ENCODE measurements around the gene ADD3. TPM values are rescaled to one million over a fixed set of nuclear protein-coding genes. Genes with fewer than 3 reads are reported as not detected.
A peak's percentile ranks its signal among the peaks of the same experiment; 100 is the strongest.

The ADD3 gene
- total RNA-seq, 1 experiment from 2014 or later: 59.9 TPM

DNA sequence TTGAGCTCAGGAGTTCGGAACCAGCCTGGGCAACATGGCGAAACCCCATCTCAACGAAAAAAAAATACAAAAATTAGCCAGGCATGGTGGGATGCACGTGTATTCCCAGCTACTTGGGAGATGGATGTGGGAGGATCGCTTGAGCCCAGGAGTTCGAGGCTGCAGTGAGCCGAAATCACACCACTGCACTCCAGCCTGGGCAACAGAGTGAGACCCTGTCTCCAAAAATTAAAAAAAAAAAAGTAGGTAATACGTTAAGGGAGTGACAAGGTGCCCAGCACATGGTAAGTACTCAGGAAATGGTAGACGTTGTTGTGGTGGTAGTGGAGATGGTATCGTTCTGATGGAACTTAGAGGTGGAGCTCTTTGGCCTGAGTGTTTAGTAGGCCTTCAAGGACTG lies 43.5 kb upstream of the ADD3 start:
- Histone ChIP-seq H3K27me3 (ENCODE audit: insufficient read depth, low read length) (no peaks in the 10 kb centered on the region), H4K91ac (ENCODE audit: insufficient read length, low read depth, low read length) (no peak overlapping the region), H2AFZ (ENCODE audit: low read length) (no peak overlapping the region), H3K14ac (ENCODE audit: insufficient read depth, low read length) (no peak overlapping the region), H3K4me1 (ENCODE audit: insufficient read depth, low read length) (peaks cover 9% of the 10 kb centered on the region; the same call in 1 of the 2 replicates), H3K79me1 (ENCODE audit: insufficient read depth, low read depth, low read length, poor library complexity, severe bottlenecking) (no peaks in the 10 kb centered on the region), H3K4ac (ENCODE audit: low read depth, low read length) (no peak overlapping the region), H2BK120ac (ENCODE audit: low read depth, low read length, poor library complexity, severe bottlenecking) (no peak overlapping the region), H3K79me2 (ENCODE audit: insufficient read depth, low read length) (no peaks in the 10 kb centered on the region), H2BK12ac (ENCODE audit: insufficient read length, low read depth, low read length) (no peak overlapping the region), H2BK20ac (ENCODE audit: low read depth, low read length, poor library complexity, severe bottlenecking) (no peak overlapping the region), H4K20me1 (ENCODE audit: control insufficient read depth, insufficient read depth, insufficient read length) (no peaks in the 10 kb centered on the region), H4K8ac (replicated peaks; ENCODE audit: insufficient read length, low read depth, low read length) (no peak overlapping the region), H2BK15ac (ENCODE audit: low read depth, low read length) (no peak overlapping the region), H3K27ac (ENCODE audit: insufficient read length, low read depth, low read length) (no peak overlapping the region), H3K23me2 (ENCODE audit: insufficient read length, low read depth, low read length, poor library complexity, severe bottlenecking) (peaks cover 3% of the 10 kb centered on the region), H3K18ac (ENCODE audit: insufficient read length, low read depth, low read length) (no peak overlapping the region), H3K23ac (ENCODE audit: insufficient read length, low read depth, low read length) (no peak overlapping the region), H3T11ph (ENCODE audit: low read length) (no peak overlapping the region), H3K56ac (ENCODE audit: insufficient read length, low read depth, low read length) (no peak overlapping the region), H3K4me2 (ENCODE audit: insufficient read depth, insufficient read length, low read length) (no peak overlapping the region), H2BK5ac (ENCODE audit: insufficient read length, low read length) (no peak overlapping the region), H2AK5ac (ENCODE audit: insufficient read length, low read length) (no peak overlapping the region), H3K9ac (ENCODE audit: extremely low read depth, insufficient read length, low read length) (no peak overlapping the region), H4K5ac (ENCODE audit: insufficient read length, low read depth, low read length) (no peak overlapping the region), H3K9me3 (ENCODE audit: control insufficient read depth, low read depth, low read length) (no peaks in the 10 kb centered on the region)
- H3K36me3 Mint-ChIP-seq (ENCODE audit: insufficient read depth in 1 of 3, low read depth in 3 of 3): no peaks in the 10 kb centered on the region; a peak in 1 of 7 replicates
- no peak overlapping the region for H3K4me3 Mint-ChIP-seq
- no peak for DNase-seq
- WGBS (ENCODE audit: extremely low coverage, insufficient read length, low lambda C conversion rate): no CpG with 5 or more reads among the region's 10 CpGs
- H3K4me1 Mint-ChIP-seq: peaks cover 44 to 49% of the 10 kb centered on the region in 2 experiments
- TF ChIP-seq, protein P1, sequence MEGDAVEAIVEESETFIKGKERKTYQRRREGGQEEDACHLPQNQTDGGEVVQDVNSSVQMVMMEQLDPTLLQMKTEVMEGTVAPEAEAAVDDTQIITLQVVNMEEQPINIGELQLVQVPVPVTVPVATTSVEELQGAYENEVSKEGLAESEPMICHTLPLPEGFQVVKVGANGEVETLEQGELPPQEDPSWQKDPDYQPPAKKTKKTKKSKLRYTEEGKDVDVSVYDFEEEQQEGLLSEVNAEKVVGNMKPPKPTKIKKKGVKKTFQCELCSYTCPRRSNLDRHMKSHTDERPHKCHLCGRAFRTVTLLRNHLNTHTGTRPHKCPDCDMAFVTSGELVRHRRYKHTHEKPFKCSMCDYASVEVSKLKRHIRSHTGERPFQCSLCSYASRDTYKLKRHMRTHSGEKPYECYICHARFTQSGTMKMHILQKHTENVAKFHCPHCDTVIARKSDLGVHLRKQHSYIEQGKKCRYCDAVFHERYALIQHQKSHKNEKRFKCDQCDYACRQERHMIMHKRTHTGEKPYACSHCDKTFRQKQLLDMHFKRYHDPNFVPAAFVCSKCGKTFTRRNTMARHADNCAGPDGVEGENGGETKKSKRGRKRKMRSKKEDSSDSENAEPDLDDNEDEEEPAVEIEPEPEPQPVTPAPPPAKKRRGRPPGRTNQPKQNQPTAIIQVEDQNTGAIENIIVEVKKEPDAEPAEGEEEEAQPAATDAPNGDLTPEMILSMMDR (conservative IDR thresholded peaks at IDR 0.05): no peak
- no peaks in the 10 kb centered on the region; a peak in 1 of 5 replicates for H3K9me3 Mint-ChIP-seq
- no peaks in the 10 kb centered on the region; the same call in 1 of the 2 replicates for H3K27me3 Mint-ChIP-seq (ENCODE audit: low read depth)
- H3K27ac Mint-ChIP-seq: peak overlapping the region in 2 of 3 experiments; percentile 0 to 8; a peak in 1 of 7 replicates

Data from H9 (cell line).